Spleen (tissue), 7 donors: Measurements from ENCODE around the gene LEUTX.

Experiments used
- POLR2AphosphoS5 ChIP-seq, 3 donors: sonication (generic); formaldehyde crosslinking; IDR thresholded peaks; one replicate each; pipeline ENCODE4 v1.5.1; 2017; ENCODE audit warnings: antibody characterized with exemption in 3 of 3
- TF ChIP-seq, protein P1 (sequence below), 11 experiments: fragments of 200-600 bp in 7 of 11; fragments of 450-650 bp in 4 of 11; sonication (generic) in 4 of 11; IDR thresholded peaks in 8 of 11; conservative IDR thresholded peaks in 3 of 11; 1 replicate in 7 of 11; 2 replicates in 4 of 11; pipeline versions ENCODE4 v1.4.0 to v1.8.0; 2016 to 2021; ENCODE audit warnings: antibody characterized with exemption in 11 of 11, inconsistent platforms in 4 of 11, mild to moderate bottlenecking in 1 of 11
- donor health status: DM: no; HTN: no; CAD: no; lungs with moderate emphysema.
- donor health status: DM: no; HTN: no; CAD: no.
- donor health status: DM: no; HTN: no; CAD: no.

DNA sequence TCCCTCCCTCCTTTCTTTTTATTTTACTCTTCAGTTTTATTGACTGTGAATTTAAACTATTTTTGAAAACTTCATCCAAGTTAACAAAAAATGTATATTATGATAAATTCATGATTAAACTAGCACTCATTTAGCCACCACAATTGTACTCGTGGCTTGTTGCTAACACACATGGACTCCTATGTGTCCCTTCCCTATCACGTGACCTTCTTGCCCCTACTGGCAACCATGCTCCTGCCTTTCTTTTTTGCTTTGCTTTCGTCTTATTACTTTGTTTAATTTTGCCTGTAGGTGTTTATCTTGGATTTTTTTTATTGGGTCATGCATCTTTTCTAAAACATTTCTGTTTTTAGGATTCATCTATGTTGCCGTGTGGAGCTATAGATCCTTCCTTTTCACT lies 49.1 kb upstream of the LEUTX start:
- TF ChIP-seq, protein P1, sequence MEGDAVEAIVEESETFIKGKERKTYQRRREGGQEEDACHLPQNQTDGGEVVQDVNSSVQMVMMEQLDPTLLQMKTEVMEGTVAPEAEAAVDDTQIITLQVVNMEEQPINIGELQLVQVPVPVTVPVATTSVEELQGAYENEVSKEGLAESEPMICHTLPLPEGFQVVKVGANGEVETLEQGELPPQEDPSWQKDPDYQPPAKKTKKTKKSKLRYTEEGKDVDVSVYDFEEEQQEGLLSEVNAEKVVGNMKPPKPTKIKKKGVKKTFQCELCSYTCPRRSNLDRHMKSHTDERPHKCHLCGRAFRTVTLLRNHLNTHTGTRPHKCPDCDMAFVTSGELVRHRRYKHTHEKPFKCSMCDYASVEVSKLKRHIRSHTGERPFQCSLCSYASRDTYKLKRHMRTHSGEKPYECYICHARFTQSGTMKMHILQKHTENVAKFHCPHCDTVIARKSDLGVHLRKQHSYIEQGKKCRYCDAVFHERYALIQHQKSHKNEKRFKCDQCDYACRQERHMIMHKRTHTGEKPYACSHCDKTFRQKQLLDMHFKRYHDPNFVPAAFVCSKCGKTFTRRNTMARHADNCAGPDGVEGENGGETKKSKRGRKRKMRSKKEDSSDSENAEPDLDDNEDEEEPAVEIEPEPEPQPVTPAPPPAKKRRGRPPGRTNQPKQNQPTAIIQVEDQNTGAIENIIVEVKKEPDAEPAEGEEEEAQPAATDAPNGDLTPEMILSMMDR (IDR thresholded peaks at IDR 0.05 in 8 of 11, conservative IDR thresholded peaks at IDR 0.05 in 3 of 11): no peak
- TF ChIP-seq POLR2AphosphoS5 (IDR thresholded peaks at IDR 0.05): no peak
